GM12891 (cell line): ENCODE data around the gene CDC14B.

ENCODE experiments used
- POLR2A ChIP-seq: IDR thresholded peaks from 2 replicates; pipeline ENCODE4 v1.6.1; 2011; ENCODE audit warnings: low read depth, low read length, control low read depth
- POLR2AphosphoS5 ChIP-seq: IDR thresholded peaks from 2 replicates; pipeline ENCODE4 v1.6.1; 2011; ENCODE audit warnings: low read depth, low read length, control low read depth
- SPI1 ChIP-seq: IDR thresholded peaks from 2 replicates; pipeline ENCODE4 v1.6.1; 2011; ENCODE audit warnings: low read depth, low read length, control low read depth
- TAF1 ChIP-seq: IDR thresholded peaks from 2 replicates; pipeline ENCODE4 v1.6.1; 2011; ENCODE audit warnings: low read depth, low read length, control low read depth

DNA sequence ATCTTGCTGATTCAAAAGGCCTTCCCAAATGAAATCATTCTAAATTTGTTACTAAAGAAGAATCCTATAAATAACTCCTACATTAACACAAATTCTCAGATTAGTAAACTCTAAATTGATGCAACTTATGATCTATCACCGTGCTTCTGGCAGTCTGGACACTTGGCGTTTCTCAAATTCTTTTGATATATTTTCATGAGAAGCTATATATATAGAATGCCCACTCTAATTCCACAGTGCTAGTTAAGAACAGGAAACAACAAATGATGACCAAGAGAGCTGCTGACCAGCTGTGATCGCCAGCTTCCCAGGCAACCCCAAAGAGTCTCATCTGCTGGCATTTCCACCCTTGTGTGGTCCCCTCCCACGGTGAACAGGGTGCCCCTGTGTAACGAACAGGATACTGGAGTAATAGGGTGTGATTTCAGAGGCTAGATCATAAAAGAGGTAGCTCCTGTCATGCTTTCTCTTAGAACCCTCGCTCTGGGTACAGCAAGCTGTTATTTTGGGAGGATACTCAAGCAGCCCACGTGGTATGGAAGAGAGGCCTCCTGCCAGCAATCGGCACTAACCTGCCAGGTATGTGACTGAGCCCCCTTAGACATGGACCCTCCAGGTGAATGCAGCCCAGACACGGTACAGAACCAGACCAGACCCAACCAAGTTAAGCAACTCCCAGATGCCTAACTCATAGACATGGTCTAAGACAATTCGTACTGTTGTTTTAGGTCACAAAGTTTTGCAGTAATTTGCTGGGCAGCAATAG is 64.7 kb downstream of the CDC14B start:
- TF ChIP-seq POLR2A (no peak), POLR2AphosphoS5 (no peak), TAF1 (no peak), SPI1 (no peak)
